ENCODE data around the gene JCAD. TPM values are rescaled to one million over a fixed set of nuclear protein-coding genes. Genes with fewer than 3 reads are reported as not detected.

The JCAD gene
- polyA plus RNA-seq, 2 of the 4 experiments (the other 2 are of a cell fraction): 4.4 to 6.4 TPM

GRCh38 chr10:30041196-30042105, 17.9 kb downstream of the JCAD start:
- ChIA-PET POLR2A (no interaction called here), CTCF (interaction anchor here (0.8 to 1.3 kb wide), 5 partner anchors 43 to 317 kb away, joined by 3 to 4 read pairs (median 3); no protein-coding TSS in a partner anchor)
- no peak overlapping the region for H3K4me3 ChIP-seq
- no peak overlapping the region for H3K4me2 ChIP-seq
- H3K27ac ChIP-seq: no peak overlapping the region
- DNase-seq (ENCODE audit: low read depth in 1 of 2, low spot score in 1 of 2) (no peak), ATAC-seq (no peak), FAIRE-seq (no peak)
- no peak for TF ChIP-seq ZFP36 (IDR thresholded peaks at IDR 0.05; ENCODE audit: borderline replicate concordance, partially characterized antibody)
- TF ChIP-seq BHLHE40 (IDR thresholded peaks at IDR 0.05; ENCODE audit: low read depth, low read length): no peak
- TF ChIP-seq RAD21 (conservative IDR thresholded peaks at IDR 0.05 in 1 of 2, IDR thresholded peaks at IDR 0.05 in 1 of 2): no peak
- no peak for TF ChIP-seq CHD4 (IDR thresholded peaks at IDR 0.05; ENCODE audit: borderline replicate concordance)
- no peak for TF ChIP-seq HDAC2 (IDR thresholded peaks at IDR 0.05)
- no peak for TF ChIP-seq HOXB13 (CRISPR knock-in tag; IDR thresholded peaks at IDR 0.05; ENCODE audit: low read depth)
- TF ChIP-seq HEYL (CRISPR knock-in tag; IDR thresholded peaks at IDR 0.05): no peak
- 79% methylated on average over 8 of the region's 8 CpGs for WGBS (ENCODE audit: missing lambda C conversion rate)
- H3K4me1 ChIP-seq: no peaks in the 10 kb centered on the region
- no peaks in the 10 kb centered on the region for H3K9me3 ChIP-seq

GRCh38 chr10:30040597-30040996, 18.8 kb downstream of the JCAD start:
- WGBS (ENCODE audit: missing lambda C conversion rate): 87% methylated on average over 8 of the region's 8 CpGs
- ATAC-seq (no peak), FAIRE-seq (no peak), DNase-seq (ENCODE audit: low read depth in 1 of 2, low spot score in 1 of 2) (no peak)
- Histone ChIP-seq H3K27ac (no peak overlapping the region), H3K4me3 (no peak overlapping the region), H3K4me2 (no peak overlapping the region), H3K9me3 (no peaks in the 10 kb centered on the region), H3K4me1 (no peaks in the 10 kb centered on the region)
- ChIA-PET CTCF (interaction anchor here (0.8 to 1.3 kb wide), 3 partner anchors 20 to 318 kb away, joined by 3 read pairs; no protein-coding TSS in a partner anchor), POLR2A (no interaction called here)
- TF ChIP-seq KDM1A (IDR thresholded peaks at IDR 0.05; ENCODE audit: low read depth) (no peak), TP53 (CRISPR knock-in tag; IDR thresholded peaks at IDR 0.05) (no peak), HES2 (IDR thresholded peaks at IDR 0.05) (no peak)

- WGBS (ENCODE audit: missing lambda C conversion rate): 91% methylated on average over 8 of the region's 8 CpGs
- Histone ChIP-seq H3K4me3 (no peak overlapping the region), H3K4me1 (no peaks in the 10 kb centered on the region), H3K27ac (no peak overlapping the region), H3K9me3 (no peaks in the 10 kb centered on the region), H3K4me2 (no peak overlapping the region)
- CTCF ChIA-PET: interaction anchor here (0.8 kb wide), 1 partner anchor 19 kb away, joined by 3 read pairs; no protein-coding TSS in a partner anchor
- TF ChIP-seq HOXB13 (CRISPR knock-in tag; IDR thresholded peaks at IDR 0.05; ENCODE audit: low read depth): no peak
- TF ChIP-seq RFX5 (IDR thresholded peaks at IDR 0.05): no peak
- TF ChIP-seq HOXA7 (CRISPR knock-in tag; IDR thresholded peaks at IDR 0.05): no peak
- POLR2A ChIA-PET: no interaction called here
- DNase-seq (ENCODE audit: low read depth in 1 of 2, low spot score in 1 of 2): no peak
- no peak for ATAC-seq
- FAIRE-seq: no peak
These were observed 19.4 kb downstream of the JCAD start for GRCh38 chr10:30039988-30040387.

GRCh38 chr10:30039567-30039966, 19.8 kb downstream of the JCAD start:
- WGBS (ENCODE audit: missing lambda C conversion rate): 90% methylated on average over 14 of the region's 14 CpGs
- Histone ChIP-seq H3K4me1 (no peaks in the 10 kb centered on the region), H3K27ac (no peak overlapping the region), H3K9me3 (no peaks in the 10 kb centered on the region), H3K4me3 (no peak overlapping the region), H3K4me2 (no peak overlapping the region)
- FAIRE-seq (no peak), ATAC-seq (no peak), DNase-seq (ENCODE audit: low read depth in 1 of 2, low spot score in 1 of 2) (no peak)
- ChIA-PET CTCF (interaction anchor here (0.8 kb wide), 1 partner anchor 19 kb away, joined by 3 read pairs; no protein-coding TSS in a partner anchor), POLR2A (no interaction called here)
- TF ChIP-seq PBX3 (IDR thresholded peaks at IDR 0.05) (no peak), ELK1 (IDR thresholded peaks at IDR 0.05; ENCODE audit: low read depth, low read length) (no peak), MAFK (IDR thresholded peaks at IDR 0.05; ENCODE audit: partially characterized antibody) (no peak), GATA3 (IDR thresholded peaks at IDR 0.05; ENCODE audit: borderline replicate concordance) (no peak), POLR2AphosphoS2 (conservative IDR thresholded peaks at IDR 0.05; ENCODE audit: low read length) (no peak), HES2 (IDR thresholded peaks at IDR 0.05) (no peak), E2F6 (IDR thresholded peaks at IDR 0.05; ENCODE audit: borderline replicate concordance, low read depth) (no peak)

All from A549 (cell line).